Measurements from ENCODE around the gene DMBX1.
A peak's percentile ranks its signal among the peaks of the same experiment; 100 is the strongest.

The DMBX1 gene

DNA sequence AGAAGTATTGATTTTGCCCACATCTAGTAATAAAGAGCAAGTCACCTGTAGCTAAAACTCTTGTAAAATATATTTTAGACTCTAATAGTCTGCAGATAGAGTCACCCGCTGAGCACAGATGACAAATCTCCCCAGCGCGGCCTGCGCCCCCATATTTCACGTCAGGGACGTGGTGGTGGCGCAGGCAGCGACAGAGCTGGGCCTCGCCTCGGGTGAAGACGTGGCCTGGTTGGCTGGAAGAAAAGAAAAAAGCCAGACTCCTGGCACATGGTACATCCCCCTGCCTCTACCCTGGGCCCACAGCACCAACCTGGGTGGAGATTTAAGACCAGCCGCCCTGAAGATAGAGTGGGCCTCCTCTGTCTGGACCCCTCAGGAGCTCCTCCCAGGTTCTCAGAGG lies 6.0 kb upstream of the DMBX1 start:
- DNase-seq (ENCODE audit: low read depth), result no peak

DNA sequence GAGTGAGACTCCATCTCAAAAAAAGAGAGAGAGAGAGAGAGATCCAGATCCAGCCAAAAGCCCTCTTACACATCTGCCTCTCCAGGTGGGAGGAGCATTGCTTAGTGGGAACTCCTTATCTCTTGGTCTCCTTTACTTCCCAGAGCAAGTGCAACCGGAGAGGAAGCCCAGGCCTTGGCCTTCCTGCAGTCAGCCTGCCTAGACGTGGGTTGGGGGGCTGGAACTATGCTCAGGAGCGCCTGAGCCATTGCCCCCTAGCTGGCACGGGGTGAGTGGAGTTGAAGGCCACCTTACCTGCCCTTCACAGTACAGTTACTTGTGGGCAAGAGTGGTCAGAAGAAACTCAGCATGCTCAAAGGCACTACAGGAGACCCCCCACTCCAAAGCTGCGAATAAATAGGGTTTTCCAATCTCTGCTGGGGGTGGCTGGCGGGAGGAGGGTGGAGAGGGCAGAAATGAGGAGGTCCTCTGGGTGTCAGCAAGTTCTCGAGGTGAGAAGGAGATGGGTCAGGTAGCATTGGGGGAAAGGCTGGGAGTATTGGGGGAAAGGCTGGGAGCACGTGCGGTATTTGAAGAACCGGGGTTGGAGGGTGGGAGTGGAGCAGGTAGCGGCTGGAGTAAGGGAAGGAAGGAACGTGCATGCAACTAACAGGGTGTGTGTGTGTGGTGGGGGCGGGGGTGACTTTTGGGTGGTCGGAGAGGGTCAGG lies 4.7 kb upstream of the DMBX1 start:
- DNase-seq (ENCODE audit: low read depth), result no peak

DNA sequence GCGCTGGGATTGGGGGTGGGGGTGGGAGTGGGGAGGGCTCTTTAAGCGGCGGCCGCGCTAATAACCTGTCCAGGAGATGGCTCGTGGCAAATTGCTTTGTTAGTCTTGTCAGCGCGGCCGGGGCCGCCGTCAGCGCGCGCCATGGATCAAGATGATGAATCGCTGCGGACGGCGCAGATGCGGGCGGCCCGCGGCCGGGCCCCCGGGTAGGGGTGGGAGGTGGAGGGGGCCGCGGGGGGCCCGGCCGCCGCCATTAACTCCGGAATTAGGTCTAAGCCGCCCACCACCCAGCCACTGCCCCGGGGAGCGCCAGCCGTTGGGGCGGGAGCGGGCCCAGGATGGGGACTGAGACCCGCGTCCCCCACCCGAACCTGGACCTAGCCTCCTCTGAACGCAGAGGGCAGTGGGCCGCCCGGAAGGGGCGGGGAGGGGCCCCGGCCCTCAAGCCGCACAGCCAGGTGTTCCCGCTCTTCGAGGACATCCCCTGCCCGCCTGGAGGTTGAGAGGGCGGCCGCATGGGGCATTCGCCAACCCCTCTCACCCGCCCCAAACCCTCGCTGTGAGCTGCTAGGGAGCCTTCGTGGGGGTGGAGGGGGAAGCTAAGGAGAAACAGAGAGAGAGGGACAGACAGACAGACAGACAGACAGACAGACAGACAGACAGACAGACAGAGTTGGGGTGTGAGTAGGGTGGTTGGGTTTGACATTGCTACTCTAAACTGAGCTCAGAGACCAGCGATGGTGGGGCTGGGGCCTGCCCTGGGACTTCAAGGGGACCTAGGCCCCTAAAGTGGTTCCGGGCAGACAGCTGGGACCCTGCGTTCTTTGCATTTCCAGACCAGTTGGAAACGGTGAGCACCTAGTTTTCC lies 3.8 kb upstream of the DMBX1 start:
- DNase-seq (ENCODE audit: low read depth), result no peak

DNA sequence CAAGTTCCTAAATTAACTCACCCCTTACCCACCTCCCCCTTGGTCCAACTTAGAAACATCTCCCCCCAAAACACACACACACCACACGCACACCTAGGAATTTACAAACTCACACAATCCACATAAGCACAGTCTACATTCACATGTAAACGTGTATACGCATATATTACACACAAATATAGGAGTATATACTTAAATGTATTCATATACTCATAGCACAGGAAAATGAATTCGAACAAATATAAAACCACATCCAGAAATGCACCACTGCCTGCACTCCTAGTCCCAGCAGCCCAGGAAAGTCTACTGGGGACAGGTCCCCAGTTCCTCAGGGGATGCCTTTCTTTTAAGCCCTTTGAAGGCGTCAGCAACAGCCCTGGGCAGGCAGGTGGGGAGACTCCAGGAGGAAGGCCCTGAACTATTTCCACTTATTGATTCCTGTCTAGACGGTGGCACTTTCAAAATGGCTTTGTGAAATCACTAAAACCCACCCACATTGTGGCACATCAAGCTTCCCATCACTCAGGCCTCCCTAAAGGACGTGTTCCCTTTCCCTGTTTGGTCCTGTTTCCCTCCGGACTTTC lies 3.1 kb upstream of the DMBX1 start:
- no peak for DNase-seq (ENCODE audit: low read depth)

DNA sequence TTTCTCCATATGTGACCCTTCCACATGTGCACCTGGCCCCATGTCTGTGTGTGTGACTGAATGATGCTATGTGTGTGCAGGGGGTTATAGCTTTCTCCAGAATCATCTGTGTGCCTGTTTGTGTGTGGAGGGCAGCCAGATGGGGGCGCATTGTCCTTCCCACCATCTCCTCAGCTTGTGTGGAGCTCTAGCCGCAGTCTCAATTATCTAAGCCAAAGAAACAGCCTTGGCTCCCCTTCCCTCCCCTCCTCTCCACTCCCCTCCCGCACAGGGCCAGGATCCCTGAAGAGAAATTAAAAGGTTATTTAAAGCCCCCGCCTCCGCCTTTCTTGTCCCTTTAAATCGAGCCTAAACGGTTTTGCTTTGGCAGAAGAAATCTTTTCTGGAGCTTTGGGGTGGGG lies 1.8 kb upstream of the DMBX1 start:
- DNase-seq (ENCODE audit: low read depth), result peak; percentile 8

DNA sequence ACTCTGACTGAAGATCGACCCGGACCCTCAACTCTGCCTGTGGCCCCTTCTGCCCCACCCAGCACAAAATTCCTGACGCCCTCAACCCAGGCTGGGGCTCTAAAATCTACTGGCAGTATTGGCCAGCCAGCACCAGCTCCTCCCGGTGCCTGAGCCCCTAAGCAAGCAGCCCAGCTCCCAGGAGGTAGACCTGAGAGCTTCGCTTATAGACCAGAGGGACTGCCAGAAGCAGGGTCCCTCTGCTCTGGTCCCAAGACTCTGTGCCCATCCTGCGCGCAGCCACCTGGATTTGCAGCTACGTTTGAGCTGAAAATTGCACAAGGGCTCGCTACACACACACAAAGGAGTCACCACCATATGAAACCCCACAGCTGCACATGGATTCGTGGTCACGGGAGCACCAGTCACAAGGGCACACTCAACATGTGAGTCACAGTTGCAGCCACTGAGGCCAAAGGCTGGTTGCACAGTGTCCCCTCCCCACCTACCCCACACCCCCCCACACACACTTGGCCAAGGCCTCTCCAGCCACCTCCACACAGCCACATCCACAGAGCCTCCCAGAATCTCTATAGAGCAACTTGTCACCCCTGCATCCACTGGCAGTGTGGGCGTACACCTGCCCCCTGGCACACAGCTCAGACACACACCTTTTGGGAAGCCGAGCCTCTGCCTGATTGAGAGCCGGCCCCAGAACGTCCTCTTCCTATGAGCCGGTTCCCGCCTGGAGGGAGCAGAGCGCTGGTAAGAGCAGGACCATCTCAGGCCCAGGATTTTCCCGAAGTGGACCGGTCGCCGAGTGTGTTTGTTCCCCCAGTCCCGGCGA lies 1.1 kb upstream of the DMBX1 start:
- peak; percentile 23 for DNase-seq (ENCODE audit: low read depth)

DNA sequence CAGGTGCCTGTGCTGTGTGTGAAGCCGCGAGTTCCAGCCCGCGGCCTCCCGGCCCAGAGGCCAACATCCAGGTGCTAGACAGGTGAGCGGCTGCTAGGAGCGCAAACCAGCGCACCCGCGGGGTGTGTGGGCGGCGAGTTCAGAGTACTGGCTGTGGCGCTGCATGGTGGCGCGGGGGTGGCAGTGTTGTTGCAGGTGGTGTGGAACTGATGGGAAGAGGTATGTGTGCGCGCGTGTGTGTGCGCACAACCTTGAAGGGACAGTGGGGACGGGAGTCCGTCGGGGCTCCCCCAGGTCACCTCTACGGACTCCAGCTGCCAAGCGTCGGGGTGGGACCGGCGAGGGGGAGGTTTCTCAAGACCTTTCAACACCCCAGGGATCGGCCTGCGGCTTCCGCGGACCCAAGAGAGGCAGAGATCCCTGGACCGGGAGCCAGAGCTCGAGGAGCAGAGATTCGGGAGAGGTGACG lies 433 bp upstream of the DMBX1 start:
- DNase-seq (ENCODE audit: low read depth), result no peak

DNA sequence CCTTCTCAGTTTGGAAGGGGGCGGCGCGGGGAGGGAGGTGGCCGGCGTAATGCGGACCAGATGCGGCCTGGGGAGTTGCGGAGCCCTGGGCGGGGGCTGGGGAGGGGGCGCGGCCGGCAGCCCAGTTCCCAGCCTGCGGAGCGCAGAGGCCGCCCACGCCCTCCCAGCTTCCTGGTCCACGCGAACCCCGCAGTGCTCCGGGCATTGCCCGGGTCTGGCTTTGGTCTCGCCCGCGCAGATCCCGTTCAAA lies 695 bp downstream of the DMBX1 start:
- no peak for DNase-seq (ENCODE audit: low read depth)

DNA sequence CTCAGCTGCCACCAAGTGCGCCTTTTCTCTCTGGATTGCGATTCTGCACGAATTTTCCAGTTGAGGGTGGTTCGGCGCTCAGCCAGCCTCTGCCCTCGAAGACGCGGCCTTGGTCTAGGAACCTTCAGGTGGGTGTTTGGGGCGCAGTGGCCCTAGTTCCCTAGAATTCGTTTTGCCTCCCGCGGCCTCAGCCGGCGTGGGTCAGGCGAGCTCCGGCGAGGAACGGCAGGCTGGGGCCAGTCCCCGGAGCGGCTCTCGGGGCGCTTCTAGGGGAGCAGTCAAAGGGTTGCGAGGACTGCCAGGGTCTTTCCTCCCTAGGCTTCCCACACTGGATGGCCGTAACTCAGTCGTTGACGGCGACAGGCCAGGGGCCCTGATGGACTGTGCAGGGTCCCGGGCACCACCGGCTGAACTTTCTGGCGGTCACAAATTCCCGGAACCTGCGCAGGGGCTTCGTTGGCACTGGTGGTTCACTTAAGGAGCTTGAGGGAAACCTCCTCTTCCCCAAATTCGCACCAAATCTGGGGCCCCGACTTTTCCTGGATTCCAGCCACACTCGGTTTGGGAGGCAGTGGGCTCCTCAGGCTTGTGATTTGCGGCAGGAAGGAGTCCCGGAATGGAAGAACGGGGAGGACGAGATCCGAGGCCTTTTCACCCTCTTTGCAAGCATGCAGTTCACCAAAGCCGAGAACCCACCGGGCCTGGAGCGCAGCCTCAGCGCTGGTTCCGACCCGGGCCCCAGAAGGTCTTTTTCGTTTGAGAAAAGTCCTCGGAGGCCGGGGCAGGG lies 1.2 kb downstream of the DMBX1 start:
- DNase-seq (ENCODE audit: low read depth), result no peak

DNA sequence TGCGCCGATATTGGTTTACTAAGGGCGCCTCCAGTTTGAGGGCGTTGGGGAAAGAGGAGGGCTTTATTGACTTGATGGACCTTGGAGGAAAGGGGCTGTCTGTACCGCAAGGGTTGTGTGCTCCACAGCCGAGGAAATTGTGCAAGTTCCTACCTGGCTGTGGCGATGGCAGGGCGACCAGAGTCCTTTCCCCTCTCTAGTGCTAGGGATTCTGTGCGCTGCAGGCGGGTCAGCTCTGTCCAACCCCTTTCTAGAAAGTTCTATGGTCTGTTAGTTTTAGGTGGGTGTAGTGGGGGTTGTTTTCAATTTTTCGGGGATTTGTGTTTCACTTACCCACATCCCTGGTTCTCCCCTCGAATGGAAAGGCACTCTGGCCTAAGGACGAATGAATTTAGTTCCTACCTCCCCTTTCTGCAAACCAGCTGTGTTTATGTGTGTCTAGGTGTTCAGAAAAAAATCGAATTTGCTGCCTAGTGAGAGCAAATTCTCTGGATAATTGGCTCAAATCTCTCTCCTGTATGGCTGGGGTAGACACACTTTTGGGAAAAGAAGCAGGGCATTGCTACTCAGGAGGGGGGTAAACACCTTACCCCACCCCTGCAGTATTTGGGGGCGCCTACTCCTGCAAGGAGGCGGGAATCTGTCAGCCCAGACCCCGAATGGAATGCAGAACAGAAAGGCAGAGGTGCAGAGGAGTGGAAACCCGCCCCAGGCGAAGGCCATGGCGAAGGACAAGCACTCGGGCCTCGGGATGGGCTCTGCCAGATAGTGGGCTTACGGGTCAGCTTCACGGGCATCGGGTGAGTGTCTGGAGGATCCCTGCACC lies 2.0 kb downstream of the DMBX1 start:
- DNase-seq (ENCODE audit: low read depth), result no peak

DNA sequence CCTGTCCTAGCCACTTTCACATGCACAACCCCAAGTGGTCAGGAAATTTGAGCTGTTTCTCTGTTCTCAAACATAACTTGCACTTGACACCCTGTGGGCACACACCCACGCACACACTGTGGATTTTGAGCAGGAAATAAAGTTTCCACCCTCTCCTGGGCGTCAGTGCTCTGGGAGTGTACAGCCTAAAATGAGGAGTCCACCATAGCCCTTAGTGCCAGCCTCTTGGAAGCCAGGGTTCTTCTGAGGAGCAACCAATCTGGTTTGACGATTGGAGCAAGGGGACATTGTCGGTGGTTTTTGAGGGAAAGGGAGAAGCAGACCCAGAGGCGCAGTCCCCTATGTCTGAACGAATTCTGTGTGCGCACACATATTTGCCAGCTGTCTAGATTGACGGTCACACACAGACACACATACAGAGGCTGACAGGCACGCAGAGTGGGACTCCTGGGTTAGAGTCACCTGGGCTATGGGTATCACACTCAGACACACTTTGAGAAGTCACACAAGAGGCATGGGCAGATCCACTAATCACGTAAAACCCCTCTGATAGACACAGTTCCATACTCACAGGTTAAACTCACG lies 2.7 kb downstream of the DMBX1 start:
- DNase-seq (ENCODE audit: low read depth), result no peak

DNA sequence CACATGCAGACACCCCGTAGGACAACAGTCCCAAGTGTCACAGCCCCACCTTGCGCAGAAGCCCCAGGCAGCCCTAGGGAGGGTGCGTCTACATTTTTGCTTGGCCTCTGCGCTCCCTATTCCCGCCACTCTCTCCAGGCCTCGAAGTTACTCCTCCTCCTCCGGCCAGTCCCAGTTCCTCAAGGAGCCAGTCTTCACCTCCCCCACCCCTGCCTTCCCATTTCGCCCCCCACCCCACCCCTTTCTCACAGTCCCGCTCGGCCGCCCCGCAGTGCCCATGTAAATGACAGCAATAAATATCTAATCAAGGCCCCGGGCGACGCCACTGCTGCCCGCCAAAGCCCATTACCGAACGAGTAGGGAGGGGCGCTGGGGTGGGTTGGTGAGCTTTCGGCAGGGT lies 3.2 kb downstream of the DMBX1 start:
- no peak for DNase-seq (ENCODE audit: low read depth)

DNA sequence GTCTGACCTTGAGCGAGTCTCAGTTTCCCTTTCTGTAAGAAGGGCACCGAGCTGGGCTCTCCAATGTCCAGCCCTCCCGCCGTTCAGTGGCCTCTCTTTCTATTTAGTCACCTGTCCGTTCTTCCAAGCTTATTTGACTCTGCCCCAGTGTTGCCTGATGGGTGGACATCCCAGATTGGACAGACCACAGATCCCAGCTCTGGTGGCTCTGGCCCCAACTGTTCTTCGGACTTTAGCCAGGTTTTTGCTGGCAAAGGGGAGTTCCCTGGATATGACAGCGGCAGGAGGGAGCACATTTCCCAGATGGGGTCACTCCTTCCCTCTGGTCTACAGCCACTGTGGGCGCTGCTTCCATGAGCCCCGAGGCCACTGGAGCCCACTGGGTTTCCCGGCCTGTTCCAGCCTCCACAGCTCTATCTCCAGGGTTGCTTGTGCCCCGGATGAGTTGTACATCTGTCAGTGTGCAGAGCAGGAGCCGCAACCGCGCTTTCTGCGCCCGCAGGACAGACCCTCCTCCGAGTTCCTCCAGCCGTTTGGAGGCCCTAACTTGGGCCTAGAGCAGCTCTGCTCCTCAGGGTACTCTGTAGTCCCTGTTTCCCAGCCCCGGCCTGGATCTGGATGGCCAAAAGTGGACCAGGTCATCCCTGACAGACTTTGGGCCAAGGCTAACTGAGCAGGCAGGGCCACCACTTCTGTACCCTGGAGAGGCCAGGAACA lies 3.8 kb downstream of the DMBX1 start:
- no peak for DNase-seq (ENCODE audit: low read depth)

DNA sequence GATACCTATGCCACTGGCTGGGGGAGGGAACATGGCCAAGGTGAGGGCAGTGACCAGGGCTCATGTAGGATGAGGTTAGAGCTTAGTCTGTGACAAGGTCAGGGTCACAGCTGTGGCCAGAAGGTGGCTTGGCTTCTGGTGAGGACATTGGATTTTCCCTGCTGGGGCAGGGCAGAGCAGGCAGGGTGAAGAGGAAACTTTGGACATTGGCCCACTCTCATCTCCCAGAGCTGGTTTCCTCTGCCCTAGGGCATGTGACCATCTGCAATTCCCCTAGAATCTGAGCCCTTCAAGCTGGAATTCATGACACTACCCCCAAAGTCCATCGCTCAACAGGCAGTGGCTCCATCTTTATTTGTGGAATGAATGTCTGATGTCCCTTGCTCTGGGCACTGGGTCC lies 5.3 kb downstream of the DMBX1 start:
- DNase-seq (ENCODE audit: low read depth), result no peak

DNA sequence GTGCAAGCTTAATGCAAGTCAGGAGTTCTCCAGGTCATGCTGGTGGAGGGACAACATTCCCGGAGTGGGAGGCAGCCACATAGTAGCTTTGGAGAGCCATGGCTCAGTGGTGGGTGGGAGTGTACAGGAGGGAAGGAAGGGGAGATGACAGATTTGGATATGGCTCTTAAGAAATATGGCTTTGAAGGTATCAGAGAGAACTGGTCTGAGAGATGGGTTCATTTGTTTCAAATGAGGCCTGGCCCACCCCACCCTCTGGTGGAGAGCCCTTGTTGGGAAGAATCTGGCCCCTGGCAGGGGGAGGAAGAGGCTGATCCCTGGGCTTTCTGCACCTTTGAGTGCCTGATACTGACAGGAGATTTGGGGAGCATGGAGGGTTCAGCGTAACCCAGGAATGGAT lies 6.1 kb downstream of the DMBX1 start:
- DNase-seq (ENCODE audit: low read depth), result no peak

DNA sequence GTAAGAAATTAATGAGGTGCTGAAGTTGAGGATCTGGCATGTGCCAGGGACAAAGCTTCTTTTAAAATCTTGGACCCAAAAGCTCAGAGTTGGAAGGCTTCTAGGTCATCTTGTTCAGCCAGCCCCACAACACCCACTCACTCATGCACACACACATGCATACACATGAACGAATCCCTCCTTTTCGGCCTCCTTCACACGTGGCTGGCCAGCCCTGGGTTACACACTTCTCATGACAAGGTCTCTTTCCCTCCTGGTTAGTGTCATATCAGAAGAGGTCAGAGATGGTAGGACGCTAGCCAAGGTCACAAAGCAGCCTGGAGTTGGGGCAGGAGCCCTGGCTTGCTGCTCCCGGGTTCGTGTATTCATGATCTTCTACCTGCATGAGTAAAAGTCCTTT lies 6.9 kb downstream of the DMBX1 start:
- DNase-seq (ENCODE audit: low read depth), result no peak

DNA sequence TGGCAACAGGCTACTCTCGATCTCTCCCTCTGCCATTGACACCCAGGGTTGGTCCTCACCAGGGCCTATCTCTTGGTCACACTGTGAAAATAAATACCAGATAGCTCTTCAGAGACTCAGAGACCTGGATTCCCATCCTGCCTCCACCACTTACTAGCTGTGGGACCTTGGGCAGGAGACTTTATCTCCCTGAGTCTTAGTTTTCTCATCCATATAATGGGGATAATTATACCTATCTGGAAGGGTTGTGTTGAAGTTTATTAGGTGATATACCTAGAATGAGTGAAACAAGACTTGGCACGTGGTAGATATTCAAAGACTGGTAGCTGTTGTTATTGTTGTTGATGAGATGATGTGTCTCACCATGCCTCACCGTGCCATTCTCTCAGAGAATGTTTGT lies 7.4 kb downstream of the DMBX1 start:
- no peak for DNase-seq (ENCODE audit: low read depth)

DNA sequence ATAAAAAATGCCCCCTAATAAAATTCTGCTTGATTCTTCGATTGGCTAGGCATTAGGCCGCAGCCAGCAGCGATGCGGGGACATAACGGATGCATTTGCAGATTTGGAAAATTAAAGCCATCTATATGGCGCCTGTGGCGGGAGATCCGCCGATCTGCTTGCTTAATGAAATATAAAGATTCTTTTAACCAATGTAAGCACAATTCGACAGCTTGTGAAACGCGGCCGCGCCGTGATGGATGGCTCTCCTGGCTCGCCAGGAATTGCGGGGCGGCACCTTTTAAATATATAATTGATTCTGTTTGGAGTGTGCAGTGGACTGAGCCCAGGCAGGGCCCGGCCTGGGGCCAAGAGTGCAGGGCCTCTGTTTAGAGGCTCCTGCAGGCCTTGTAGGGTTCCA lies 8.0 kb downstream of the DMBX1 start:
- DNase-seq (ENCODE audit: low read depth), result no peak

DNA sequence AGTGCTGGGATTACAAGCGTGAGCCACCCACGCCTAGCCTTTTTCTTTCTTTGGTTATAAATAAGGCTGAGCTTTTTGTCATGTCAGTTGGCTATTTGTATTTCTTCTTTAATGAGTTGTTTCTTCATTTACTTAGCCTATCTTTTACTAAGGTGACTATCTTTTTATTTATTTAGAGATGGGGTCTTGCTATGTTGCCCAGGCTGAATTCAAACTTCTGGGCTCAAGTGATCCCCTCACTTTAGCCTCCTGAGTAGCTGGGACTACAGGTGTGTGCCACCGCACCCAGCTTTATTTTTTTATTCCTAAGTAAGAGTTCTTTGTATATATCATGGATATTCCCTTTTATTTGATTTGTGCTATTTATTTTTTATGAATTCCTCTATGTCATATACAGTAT lies 11.9 kb downstream of the DMBX1 start:
- no peak for DNase-seq (ENCODE audit: low read depth)

DNA sequence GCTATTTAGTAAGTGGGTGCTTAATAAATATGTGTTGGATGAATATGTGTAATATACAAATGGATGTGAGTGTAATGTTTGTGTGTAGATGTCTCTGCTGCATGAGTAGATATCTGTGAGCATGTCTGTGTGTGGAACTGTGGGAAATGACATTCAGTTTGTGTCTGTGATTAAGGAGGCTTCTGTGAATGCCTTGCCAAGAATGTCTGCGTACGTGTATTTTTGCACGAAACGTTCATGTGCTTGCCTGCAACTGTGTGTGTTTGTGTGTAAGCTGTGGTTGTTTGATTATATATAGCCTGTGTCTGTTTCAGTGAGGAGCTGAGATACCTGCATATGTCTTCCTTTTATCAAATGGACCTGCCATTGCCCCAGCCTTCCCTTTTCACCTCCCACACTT lies 13.8 kb downstream of the DMBX1 start:
- DNase-seq (ENCODE audit: low read depth), result no peak
